ENCODE measurements around the gene CMTM3. TPM values are rescaled to one million over a fixed set of nuclear protein-coding genes. Genes with fewer than 3 reads are reported as not detected.
A peak's percentile ranks its signal among the peaks of the same experiment; 100 is the strongest.

CMTM3 gene
- total and polyA plus RNA-seq, 4 donors = 1.6 to 12.2 (median 4.6) TPM

GRCh38 chr16:66651965-66652364 lies 47.5 kb downstream of the CMTM3 start:
- Histone ChIP-seq H3K27me3 (ENCODE audit: control insufficient read depth in 4 of 4, insufficient read depth in 4 of 4, low read length in 3 of 4) (no peaks in the 10 kb centered on the region), H3K36me3 (ENCODE audit: control insufficient read depth in 4 of 4, insufficient read depth in 3 of 4, low read depth in 1 of 4, low read length in 3 of 4) (no peaks in the 10 kb centered on the region), H3K4me1 (ENCODE audit: control insufficient read depth in 4 of 4, insufficient read depth in 4 of 4, low read length in 3 of 4) (peaks cover 4 to 9% (median 6%) of the 10 kb centered on the region in 4 donors), H3K9me3 (ENCODE audit: control insufficient read depth in 4 of 4, low read length in 3 of 4) (no peaks in the 10 kb centered on the region), H3K4me3 (ENCODE audit: low read depth in 1 of 3, low read length in 3 of 3) (no peak overlapping the region), H3K9ac (ENCODE audit: low read depth in 1 of 2, low read length in 2 of 2) (no peak overlapping the region), H3K27ac (ENCODE audit: low read depth in 1 of 2, low read length in 2 of 2) (no peak overlapping the region)
- TF ChIP-seq MAX (IDR thresholded peaks at IDR 0.05) (no peak), GABPA (IDR thresholded peaks at IDR 0.05 in 1 of 2, conservative IDR thresholded peaks at IDR 0.05 in 1 of 2) (no peak), HNF4A (conservative IDR thresholded peaks at IDR 0.05) (no peak), ZBTB33 (IDR thresholded peaks at IDR 0.05) (no peak), FOXA1 (IDR thresholded peaks at IDR 0.05) (no peak), EGR1 (IDR thresholded peaks at IDR 0.05; ENCODE audit: low read depth in 2 of 2) (no peak), NR2F2 (IDR thresholded peaks at IDR 0.05) (no peak), ATF3 (IDR thresholded peaks at IDR 0.05) (no peak)
- no peak for DNase-seq (ENCODE audit: low spot score)
- 91% methylated on average over 6 of the region's 6 CpGs for WGBS

- H3K9ac ChIP-seq (ENCODE audit: low read depth in 1 of 2, low read length in 2 of 2) = no peak overlapping the region
- DNase-seq (ENCODE audit: low spot score) = no peak
- H3K9me3 ChIP-seq (ENCODE audit: control insufficient read depth in 4 of 4, low read length in 3 of 4) = no peaks in the 10 kb centered on the region
- TF ChIP-seq YY1 (IDR thresholded peaks at IDR 0.05) (no peak), ZBTB33 (IDR thresholded peaks at IDR 0.05) (no peak)
- no peaks in the 10 kb centered on the region for H3K27me3 ChIP-seq (ENCODE audit: control insufficient read depth in 4 of 4, insufficient read depth in 4 of 4, low read length in 3 of 4)
- H3K27ac ChIP-seq (ENCODE audit: low read depth in 1 of 2, low read length in 2 of 2) = no peak overlapping the region
- H3K36me3 ChIP-seq (ENCODE audit: control insufficient read depth in 4 of 4, insufficient read depth in 3 of 4, low read depth in 1 of 4, low read length in 3 of 4) = no peaks in the 10 kb centered on the region
- peaks cover 4 to 9% (median 6%) of the 10 kb centered on the region in 4 donors for H3K4me1 ChIP-seq (ENCODE audit: control insufficient read depth in 4 of 4, insufficient read depth in 4 of 4, low read length in 3 of 4)
- no peak overlapping the region for H3K4me3 ChIP-seq (ENCODE audit: low read depth in 1 of 3, low read length in 3 of 3)
- WGBS = 81% methylated on average over 7 of the region's 7 CpGs
These were observed 48.3 kb downstream of the CMTM3 start for GRCh38 chr16:66652661-66653360.

GRCh38 chr16:66653581-66654350 lies 49.3 kb downstream of the CMTM3 start:
- Histone ChIP-seq H3K36me3 (ENCODE audit: control insufficient read depth in 4 of 4, insufficient read depth in 3 of 4, low read depth in 1 of 4, low read length in 3 of 4) (no peaks in the 10 kb centered on the region), H3K27ac (ENCODE audit: low read depth in 1 of 2, low read length in 2 of 2) (peak overlapping the region in 1 of 2 donors; percentile 47), H3K4me3 (ENCODE audit: low read depth in 1 of 3, low read length in 3 of 3) (no peak overlapping the region), H3K27me3 (ENCODE audit: control insufficient read depth in 4 of 4, insufficient read depth in 4 of 4, low read length in 3 of 4) (no peaks in the 10 kb centered on the region), H3K4me1 (ENCODE audit: control insufficient read depth in 4 of 4, insufficient read depth in 4 of 4, low read length in 3 of 4) (peaks cover 4 to 9% (median 6%) of the 10 kb centered on the region in 4 donors), H3K9me3 (ENCODE audit: control insufficient read depth in 4 of 4, low read length in 3 of 4) (no peaks in the 10 kb centered on the region), H3K9ac (ENCODE audit: low read depth in 1 of 2, low read length in 2 of 2) (no peak overlapping the region)
- no peak for DNase-seq (ENCODE audit: low spot score)
- WGBS = 93% methylated on average over 6 of the region's 6 CpGs
- TF ChIP-seq TAF1 (conservative IDR thresholded peaks at IDR 0.05) (no peak), JUND (IDR thresholded peaks at IDR 0.05) (no peak), HNF4G (IDR thresholded peaks at IDR 0.05) (no peak), FOXA1 (IDR thresholded peaks at IDR 0.05) (no peak), HNF4A (conservative IDR thresholded peaks at IDR 0.05) (peak; percentile 11 to 20), CTCF (IDR thresholded peaks at IDR 0.05; ENCODE audit: low read depth, low read length, missing input control) (no peak), YY1 (IDR thresholded peaks at IDR 0.05) (no peak), RXRA (IDR thresholded peaks at IDR 0.05) (peak in 1 of 2 donors; percentile 29), SP1 (IDR thresholded peaks at IDR 0.05) (no peak), RAD21 (IDR thresholded peaks at IDR 0.05) (no peak), NR2F2 (IDR thresholded peaks at IDR 0.05) (no peak)

All from liver (tissue), 9 donors.